OCI-LY1 (cell line): ENCODE measurements around the gene TRAPPC12.

Experiments used
- EZH2 ChIP-seq: fragments of 200-600 bp; sonication (generic), shearing (Covaris generic); IDR thresholded peaks from 2 replicates; pipeline ENCODE4 v1.8.0; 2017; ENCODE audit warnings: borderline replicate concordance, mixed run types, mild to moderate bottlenecking, antibody characterized with exemption, low read length, moderate library complexity, mixed read lengths
- TF ChIP-seq, protein P1 (sequence below): fragments of 200-600 bp; sonication (generic), shearing (Covaris generic); IDR thresholded peaks from 2 replicates; pipeline ENCODE4 v1.5.1; 2017; ENCODE audit warnings: mild to moderate bottlenecking, antibody characterized with exemption, low read length, moderate library complexity, mixed read lengths

GRCh38 chr2:3427272-3427671 is 47.8 kb downstream of the TRAPPC12 start:
- no peak for TF ChIP-seq EZH2
- TF ChIP-seq, protein P1, sequence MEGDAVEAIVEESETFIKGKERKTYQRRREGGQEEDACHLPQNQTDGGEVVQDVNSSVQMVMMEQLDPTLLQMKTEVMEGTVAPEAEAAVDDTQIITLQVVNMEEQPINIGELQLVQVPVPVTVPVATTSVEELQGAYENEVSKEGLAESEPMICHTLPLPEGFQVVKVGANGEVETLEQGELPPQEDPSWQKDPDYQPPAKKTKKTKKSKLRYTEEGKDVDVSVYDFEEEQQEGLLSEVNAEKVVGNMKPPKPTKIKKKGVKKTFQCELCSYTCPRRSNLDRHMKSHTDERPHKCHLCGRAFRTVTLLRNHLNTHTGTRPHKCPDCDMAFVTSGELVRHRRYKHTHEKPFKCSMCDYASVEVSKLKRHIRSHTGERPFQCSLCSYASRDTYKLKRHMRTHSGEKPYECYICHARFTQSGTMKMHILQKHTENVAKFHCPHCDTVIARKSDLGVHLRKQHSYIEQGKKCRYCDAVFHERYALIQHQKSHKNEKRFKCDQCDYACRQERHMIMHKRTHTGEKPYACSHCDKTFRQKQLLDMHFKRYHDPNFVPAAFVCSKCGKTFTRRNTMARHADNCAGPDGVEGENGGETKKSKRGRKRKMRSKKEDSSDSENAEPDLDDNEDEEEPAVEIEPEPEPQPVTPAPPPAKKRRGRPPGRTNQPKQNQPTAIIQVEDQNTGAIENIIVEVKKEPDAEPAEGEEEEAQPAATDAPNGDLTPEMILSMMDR: no peak
